Upper lobe of right lung (tissue), 1 donor: ENCODE measurements around the gene CSNK1G2. TPM values are rescaled to one million over a fixed set of nuclear protein-coding genes. Genes with fewer than 3 reads are reported as not detected.
"Not testable (repeated sequence)": the region's sequence is repeated elsewhere in the genome, so short reads cannot be mapped to it uniquely, and the experiment has no call there.

Experiments
- ATAC-seq: fragments of 200-7000 bp; cut with Tn5 transposase; one replicate; pipeline ENCODE4 v1.9.1; 2020; ENCODE audit warnings: mild to moderate bottlenecking, moderate library complexity
- DNase-seq: peaks from one replicate; pipeline ENCODE4 v3.0.0-alpha.2; 2020
- H3K27ac ChIP-seq: fragments of 200-600 bp; one replicate; pipeline ENCODE4 v1.8.0; 2022
- H3K27me3 ChIP-seq: fragments of 200-600 bp; one replicate; pipeline ENCODE4 v1.8.0; 2022; ENCODE audit warnings: mild to moderate bottlenecking
- H3K36me3 ChIP-seq: fragments of 200-600 bp; one replicate; pipeline ENCODE4 v1.8.0; 2022
- H3K4me1 ChIP-seq: fragments of 200-600 bp; one replicate; pipeline ENCODE4 v1.8.0; 2022
- H3K4me3 ChIP-seq: fragments of 200-600 bp; one replicate; pipeline ENCODE4 v1.8.0; 2022; ENCODE audit warnings: mild to moderate bottlenecking
- H3K9me3 ChIP-seq: fragments of 200-600 bp; one replicate; pipeline ENCODE4 v1.8.0; 2022
- CTCF ChIP-seq: fragments of 200-600 bp; IDR thresholded peaks from one replicate; pipeline ENCODE4 v1.8.0; 2022; ENCODE audit warnings: antibody characterized with exemption
- intact Hi-C: fragments of 100-400 bp; cut with DNase I; formaldehyde crosslinking; loops from one replicate; pipeline ENCODE4 v1.11.0; 2022
- total RNA-seq: library from RNA; stranded (reverse); fragmentation: NEBNext Ultra II Directional; extraction: Animal tissue kit (Norgen Biotek cat#: 25700); gene quantifications from one replicate; pipeline ENCODE4 v1.2.1, GENCODE V29; 2021
- donor health status: DM: no; HTN: yes; CAD: no; lungs with severe emphysema.

CSNK1G2 gene
- total RNA-seq, 1 donor from 2014 or later = 60.6 TPM

DNA sequence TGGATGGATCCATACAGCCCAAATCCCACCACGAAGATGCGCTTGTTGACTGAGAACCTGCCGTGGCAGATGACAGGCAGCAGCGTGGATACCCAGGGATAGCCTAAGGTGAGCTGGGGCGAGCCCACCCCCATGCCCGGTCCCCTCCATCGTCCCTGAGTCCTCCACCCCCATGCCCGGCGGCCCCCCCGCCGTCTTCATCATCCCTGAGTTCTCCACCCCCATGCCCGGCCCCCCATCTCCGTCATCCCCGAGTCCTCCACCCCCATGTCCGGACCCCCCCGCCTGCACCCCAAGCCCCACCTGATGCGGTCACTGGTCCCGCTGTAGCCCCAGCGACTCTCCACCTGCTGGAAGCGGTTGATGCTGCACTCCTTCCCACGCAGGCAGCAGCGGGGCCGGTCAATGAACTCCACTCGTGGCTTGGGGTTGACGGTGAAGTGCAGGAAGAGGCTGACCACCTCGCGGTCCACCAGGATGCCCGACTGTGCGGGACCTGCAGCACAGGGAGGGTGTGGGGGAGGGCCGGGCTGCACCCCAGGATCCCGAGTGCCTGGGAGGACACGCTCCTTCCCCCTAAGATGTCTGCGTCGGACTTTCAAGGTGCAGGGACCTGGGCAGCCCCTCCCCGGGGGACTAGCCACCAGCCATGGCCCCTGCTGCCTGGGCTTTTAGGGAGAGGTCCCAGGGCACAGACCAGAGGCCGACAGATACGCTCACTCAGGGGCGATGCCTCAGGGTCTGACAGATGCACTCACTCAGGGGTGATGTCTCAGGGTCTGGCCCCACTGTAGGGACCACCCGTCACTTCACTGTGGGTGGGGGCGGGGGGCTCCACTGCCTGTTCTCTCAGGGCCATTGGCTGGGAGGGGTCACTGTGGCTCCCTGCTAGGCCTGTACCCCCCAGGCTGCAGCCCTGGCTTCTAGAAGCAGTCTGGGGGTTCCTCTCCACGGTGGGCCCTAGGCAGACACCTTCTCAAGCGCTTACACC, 46.5 kb downstream of the CSNK1G2 start:
- H3K27ac ChIP-seq = no peak overlapping the region
- intact Hi-C loops = no loop called here
- no peaks in the 10 kb centered on the region for H3K27me3 ChIP-seq
- H3K4me1 ChIP-seq = no peaks in the 10 kb centered on the region
- DNase-seq (no peak), ATAC-seq (peak; percentile 5)
- TF ChIP-seq CTCF = no peak
- no peaks in the 10 kb centered on the region for H3K9me3 ChIP-seq
- no peak overlapping the region for H3K4me3 ChIP-seq
- peaks cover 66% of the 10 kb centered on the region for H3K36me3 ChIP-seq

DNA sequence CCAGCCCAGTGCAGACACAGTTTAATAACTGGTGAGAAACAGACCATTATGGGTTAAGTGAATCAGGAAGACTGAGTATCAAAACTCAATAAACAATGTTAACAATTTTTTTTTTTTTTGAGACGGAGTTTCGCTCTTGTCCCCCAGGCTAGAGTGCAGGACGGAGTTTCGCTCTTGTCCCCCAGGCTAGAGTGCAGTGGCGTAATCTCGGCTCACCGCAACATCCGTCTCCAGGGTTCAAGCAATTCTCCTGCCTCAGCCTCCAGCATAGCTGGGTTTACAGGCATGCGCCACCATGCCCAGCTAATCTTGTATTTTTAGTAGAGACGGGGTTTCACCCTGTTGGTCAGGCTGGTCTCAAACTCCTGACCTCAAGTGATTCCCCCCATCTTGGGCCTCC, 47.5 kb downstream of the CSNK1G2 start:
- H3K36me3 ChIP-seq = peaks cover 63% of the 10 kb centered on the region
- intact Hi-C loops, H3K9me3 ChIP-seq, H3K4me1 ChIP-seq, ATAC-seq, H3K27ac ChIP-seq, H3K4me3 ChIP-seq, DNase-seq, H3K27me3 ChIP-seq: not testable (repeated sequence)

DNA sequence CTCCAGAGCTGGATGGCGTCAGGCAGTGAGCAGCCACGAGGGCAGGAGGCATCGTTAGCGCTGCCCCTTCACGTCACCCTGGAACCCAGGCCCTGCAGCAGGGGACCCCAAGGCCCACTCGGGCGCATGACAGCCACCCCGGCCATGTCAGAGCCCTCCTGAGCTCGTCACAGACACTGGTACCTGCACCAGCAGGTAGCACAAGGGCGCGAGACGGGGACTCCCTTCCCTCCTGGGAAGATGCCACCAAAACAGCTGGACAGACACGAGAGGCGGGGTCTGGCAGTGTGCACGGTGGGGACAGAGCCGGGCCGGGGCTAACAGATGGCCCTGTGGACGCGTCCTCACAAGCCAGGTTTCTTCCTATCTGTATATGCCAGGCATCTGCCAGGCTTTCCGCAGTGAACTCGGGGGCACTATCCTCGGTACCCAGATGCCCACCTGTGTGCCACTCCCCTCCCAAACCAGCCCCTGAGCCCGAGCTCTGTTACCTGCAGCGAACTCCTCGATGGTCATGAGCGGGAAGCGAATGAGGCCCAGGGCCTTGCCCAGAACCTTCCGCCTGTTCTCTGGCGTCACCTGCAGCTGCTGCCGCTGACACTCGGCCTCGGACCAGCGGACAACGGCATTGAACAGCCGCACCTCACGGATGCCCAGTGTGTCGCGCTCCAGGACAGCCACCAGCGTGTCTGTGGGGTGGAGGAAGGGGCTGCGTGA, 48.7 kb downstream of the CSNK1G2 start:
- no peaks in the 10 kb centered on the region for H3K27me3 ChIP-seq
- DNase-seq (no peak), ATAC-seq (no peak)
- no peak for TF ChIP-seq CTCF
- H3K36me3 ChIP-seq = peaks cover 60% of the 10 kb centered on the region
- no peak overlapping the region for H3K27ac ChIP-seq
- no peak overlapping the region for H3K4me3 ChIP-seq
- H3K9me3 ChIP-seq = no peaks in the 10 kb centered on the region
- intact Hi-C loops = no loop called here
- no peaks in the 10 kb centered on the region for H3K4me1 ChIP-seq

- no peaks in the 10 kb centered on the region for H3K4me1 ChIP-seq
- peaks cover 53% of the 10 kb centered on the region for H3K36me3 ChIP-seq
- no peaks in the 10 kb centered on the region for H3K27me3 ChIP-seq
- no peak for ATAC-seq
- H3K4me3 ChIP-seq = no peak overlapping the region
- no peak overlapping the region for H3K27ac ChIP-seq
- TF ChIP-seq CTCF = no peak
- no peak for DNase-seq
- no peaks in the 10 kb centered on the region for H3K9me3 ChIP-seq
- intact Hi-C loops = no loop called here
These were observed 49.5 kb downstream of the CSNK1G2 start for GRCh38 chr19:1990230-1991017.

DNA sequence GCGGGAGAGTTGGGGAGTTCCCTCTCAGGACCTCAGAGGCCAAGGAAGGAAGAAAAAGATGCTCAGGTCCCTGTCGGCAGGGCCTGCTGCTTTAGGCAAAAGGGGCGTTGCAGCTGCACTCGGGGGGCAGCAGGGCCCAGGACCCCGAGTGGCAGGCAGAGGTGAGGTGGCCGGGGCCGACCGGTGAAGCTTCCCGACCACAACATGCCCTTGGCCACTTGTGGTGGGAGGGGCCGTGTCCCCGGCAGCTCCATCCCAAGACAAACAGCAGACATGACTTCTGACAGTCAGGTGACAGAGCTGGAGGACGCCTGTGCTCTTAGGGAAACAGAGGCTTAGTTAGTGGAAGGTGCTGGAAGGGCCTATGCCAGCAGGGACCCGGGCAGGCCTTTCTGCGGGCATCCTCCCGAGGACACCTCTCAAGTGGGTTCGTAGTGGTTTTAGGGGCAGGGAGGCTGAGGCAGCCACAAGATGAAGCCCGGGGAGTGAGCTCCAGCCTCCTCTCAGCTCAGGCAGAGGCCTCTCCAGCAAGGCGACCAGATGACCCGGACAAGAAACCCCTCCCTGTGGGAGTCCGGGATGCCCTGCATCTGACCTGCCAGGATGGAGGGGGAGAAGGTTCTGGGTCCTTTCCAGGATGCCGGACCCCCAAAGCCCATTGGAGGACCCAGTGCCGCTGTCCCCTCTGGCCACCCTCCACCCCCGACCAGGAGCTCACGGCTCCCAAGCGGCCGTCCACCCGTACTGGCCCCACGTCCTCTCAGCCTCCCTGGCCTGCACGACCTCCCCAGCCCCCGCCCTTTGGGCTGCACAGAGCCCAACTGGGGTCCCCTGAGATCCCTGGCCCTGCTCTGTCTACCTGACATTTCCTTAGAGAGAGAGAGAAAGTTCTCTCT, 50.3 kb downstream of the CSNK1G2 start:
- intact Hi-C loops = no loop called here
- Histone ChIP-seq H3K27ac (no peak overlapping the region), H3K9me3 (no peaks in the 10 kb centered on the region), H3K4me3 (no peak overlapping the region), H3K36me3 (peaks cover 45% of the 10 kb centered on the region), H3K4me1 (no peaks in the 10 kb centered on the region), H3K27me3 (no peaks in the 10 kb centered on the region)
- DNase-seq (no peak), ATAC-seq (no peak)
- no peak for TF ChIP-seq CTCF
